Measurements from ENCODE around the gene GLI2. TPM values are rescaled to one million over a fixed set of nuclear protein-coding genes. Genes with fewer than 3 reads are reported as not detected.
A peak's percentile ranks its signal among the peaks of the same experiment; 100 is the strongest.

GLI2 gene
- total and polyA plus RNA-seq, 2 of the 4 experiments (the other 2 are of a cell fraction): 3.8 to 26.0 TPM

- H4K8ac ChIP-seq (ENCODE audit: low read depth in 2 of 2, low read length in 2 of 2): peak overlapping the region; percentile 48 to 72
- H3K4me1 ChIP-seq (ENCODE audit: control insufficient read depth, insufficient read depth, low read length): peaks cover 26% of the 10 kb centered on the region
- ChIA-PET POLR2A (ENCODE audit: unreplicated experiment) (no interaction called here), CTCF (no interaction called here)
- H3K9ac ChIP-seq (ENCODE audit: low read depth, low read length): peak overlapping the region; percentile 69
- peak overlapping the region; percentile 19 for H4K5ac ChIP-seq (ENCODE audit: low read depth, low read length)
- H3K18ac ChIP-seq (ENCODE audit: low read depth, low read length): peak overlapping the region; percentile 8
- H3K9me3 ChIP-seq (ENCODE audit: control insufficient read depth, insufficient read depth, low read length): no peaks in the 10 kb centered on the region
- peak overlapping the region; percentile 26 for H3K4me3 ChIP-seq (ENCODE audit: insufficient read depth, low read depth, low read length)
- intact Hi-C loops (cut with micrococcal nuclease) (no loop called here), in situ Hi-C loops (cut with MboI; ENCODE audit: low sequenced_read_pairs) (no loop called here), dilution Hi-C loops (cut with HindIII; ENCODE audit: low sequenced_read_pairs, unreplicated experiment) (no loop called here)
- peak overlapping the region; percentile 86 for H3K4ac ChIP-seq (ENCODE audit: low read depth, low read length)
- peak overlapping the region; percentile 41; the same call in 1 of the 2 replicates for H3K14ac ChIP-seq (replicated peaks; ENCODE audit: low read depth, low read length)
- H3K56ac ChIP-seq (ENCODE audit: extremely low read depth, insufficient read depth, low read length): peak overlapping the region; percentile 28; the same call in 1 of the 2 replicates
- no peaks in the 10 kb centered on the region for H3K36me3 ChIP-seq (ENCODE audit: control insufficient read depth, insufficient read depth, low read length)
- WGBS, 2 experiments (ENCODE audit: extremely low coverage in 2 of 2, insufficient read length in 1 of 2): 20% methylated on average over 5 of the region's 20 CpGs; no CpG with 5 or more reads in 1 of the 2 experiments
- H3K23ac ChIP-seq (ENCODE audit: low read depth, low read length): peak overlapping the region; percentile 97
- peak; percentile 72 for TF ChIP-seq MAFK (IDR thresholded peaks at IDR 0.05; ENCODE audit: low read depth, low read length)
- TF ChIP-seq CTCF (conservative IDR thresholded peaks at IDR 0.05; ENCODE audit: low read depth, low read length): 0 out of 2 replicates have a peak, but pooled peaks have one; percentile 6
- no peak for TF ChIP-seq MXI1 (IDR thresholded peaks at IDR 0.05; ENCODE audit: borderline replicate concordance, low read depth, low read length)
- 0 out of 2 replicates have a peak, but pooled peaks have one; percentile 11 for TF ChIP-seq POLR2A (IDR thresholded peaks at IDR 0.05; ENCODE audit: low read depth, low read length)
- TF ChIP-seq USF2 (IDR thresholded peaks at IDR 0.05; ENCODE audit: low read depth, low read length): no peak
- peaks cover 74% of the 10 kb centered on the region for H4K20me1 ChIP-seq (ENCODE audit: insufficient read depth, low read length)
- peak overlapping the region; percentile 3; the same call in 1 of the 3 replicates for H2BK15ac ChIP-seq (ENCODE audit: low read depth, low read length)
- peaks cover 0 to 75% of the 10 kb centered on the region in 2 experiments; a peak in 3 of 4 replicates for H3K79me1 ChIP-seq (ENCODE audit: low read depth in 1 of 2, low read length in 2 of 2)
- peak overlapping the region; percentile 56 for H2BK120ac ChIP-seq (ENCODE audit: low read depth, low read length)
- H3K9me1 ChIP-seq (ENCODE audit: insufficient read depth, low read length): peaks cover 24% of the 10 kb centered on the region
- H3K27me3 ChIP-seq (ENCODE audit: control insufficient read depth, insufficient read depth, low read length): no peaks in the 10 kb centered on the region
- H2AK5ac ChIP-seq (ENCODE audit: low read depth, low read length): peak overlapping the region; percentile 63
- peak overlapping the region; percentile 38 for H2BK5ac ChIP-seq (ENCODE audit: low read depth, low read length, poor library complexity, severe bottlenecking)
- H2AK9ac ChIP-seq (replicated peaks; ENCODE audit: low read depth, low read length, poor library complexity): peak overlapping the region; percentile 13
- no TSS peak for BruUV-seq (replicated peaks)
- peak overlapping the region; percentile 61 for H3K4me2 ChIP-seq (ENCODE audit: low read depth, low read length)
- peak overlapping the region; percentile 52 for H3K27ac ChIP-seq (ENCODE audit: insufficient read depth, low read length)
- DNase-seq (peak; percentile 41), ATAC-seq (ENCODE audit: low read depth) (peak; percentile 19; the same call in 1 of the 2 replicates)
- H2AFZ ChIP-seq (replicated peaks; ENCODE audit: low read length, poor library complexity): peak overlapping the region; percentile 1
- H4K91ac ChIP-seq (ENCODE audit: insufficient read depth, low read depth, low read length): peak overlapping the region; percentile 64
- H2BK20ac ChIP-seq (ENCODE audit: low read depth, low read length): peak overlapping the region; percentile 28; the same call in 1 of the 2 replicates
Observed at GRCh38 chr2:120740765-120741524, 5.3 kb downstream of the GLI2 start.

Measured in IMR-90 (cell line).